ENCODE data around the gene GLIS1.

DNA sequence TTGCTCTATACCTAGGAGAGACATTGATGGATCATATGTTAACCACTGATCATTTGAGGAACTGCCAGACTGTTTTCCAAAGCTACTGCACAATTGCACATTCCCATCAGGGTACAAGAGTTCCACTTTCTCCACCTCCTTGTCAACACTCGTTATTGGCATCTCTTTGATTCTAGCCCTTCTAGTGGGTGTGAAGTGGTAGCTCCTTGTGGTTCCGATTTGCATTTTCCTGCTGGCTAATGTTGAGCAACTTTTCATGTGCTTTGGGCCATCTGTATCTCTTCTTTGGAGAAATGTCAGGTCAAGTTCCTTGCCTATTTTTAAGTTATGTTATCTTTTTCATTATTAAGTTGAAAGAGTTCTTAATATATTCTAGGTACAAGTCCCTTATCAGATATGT lies 189.7 kb downstream of the GLIS1 start:
- TF ChIP-seq, protein P1, sequence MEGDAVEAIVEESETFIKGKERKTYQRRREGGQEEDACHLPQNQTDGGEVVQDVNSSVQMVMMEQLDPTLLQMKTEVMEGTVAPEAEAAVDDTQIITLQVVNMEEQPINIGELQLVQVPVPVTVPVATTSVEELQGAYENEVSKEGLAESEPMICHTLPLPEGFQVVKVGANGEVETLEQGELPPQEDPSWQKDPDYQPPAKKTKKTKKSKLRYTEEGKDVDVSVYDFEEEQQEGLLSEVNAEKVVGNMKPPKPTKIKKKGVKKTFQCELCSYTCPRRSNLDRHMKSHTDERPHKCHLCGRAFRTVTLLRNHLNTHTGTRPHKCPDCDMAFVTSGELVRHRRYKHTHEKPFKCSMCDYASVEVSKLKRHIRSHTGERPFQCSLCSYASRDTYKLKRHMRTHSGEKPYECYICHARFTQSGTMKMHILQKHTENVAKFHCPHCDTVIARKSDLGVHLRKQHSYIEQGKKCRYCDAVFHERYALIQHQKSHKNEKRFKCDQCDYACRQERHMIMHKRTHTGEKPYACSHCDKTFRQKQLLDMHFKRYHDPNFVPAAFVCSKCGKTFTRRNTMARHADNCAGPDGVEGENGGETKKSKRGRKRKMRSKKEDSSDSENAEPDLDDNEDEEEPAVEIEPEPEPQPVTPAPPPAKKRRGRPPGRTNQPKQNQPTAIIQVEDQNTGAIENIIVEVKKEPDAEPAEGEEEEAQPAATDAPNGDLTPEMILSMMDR (IDR thresholded peaks at IDR 0.05; ENCODE audit: insufficient read depth, low read depth, low read length), result no peak
- no peak for TF ChIP-seq EZH2 (IDR thresholded peaks at IDR 0.05; ENCODE audit: insufficient read depth, low read length)
